Testis (tissue), 3 donors: ENCODE results near the gene PPP1R37. TPM values are rescaled to one million over a fixed set of nuclear protein-coding genes. Genes with fewer than 3 reads are reported as not detected.

Source experiments
- DNase-seq: peaks from one replicate; pipeline ENCODE4 v3.0.0-alpha.2; 2019
- H3K27ac ChIP-seq, 2 donors: fragments of 200-600 bp; sonication (generic); one replicate each; pipeline ENCODE4 v1.5.1; 2019
- H3K27me3 ChIP-seq: fragments of 200-600 bp; sonication (generic); one replicate; pipeline ENCODE4 v1.5.1; 2019
- H3K36me3 ChIP-seq: fragments of 200-600 bp; sonication (generic); one replicate; pipeline ENCODE4 v1.5.1; 2017; ENCODE audit warnings: low read depth; ENCODE audit errors: missing control alignments
- H3K4me1 ChIP-seq: fragments of 200-600 bp; sonication (generic); one replicate; pipeline ENCODE4 v1.5.1; 2019
- H3K4me3 ChIP-seq, 2 donors: fragments of 200-600 bp; sonication (generic); one replicate each; pipeline ENCODE4 v1.5.1; 2017 to 2019
- H3K9me3 ChIP-seq: fragments of 200-600 bp; sonication (generic); one replicate; pipeline ENCODE4 v1.5.1; 2017
- CTCF ChIP-seq, 3 experiments: fragments of 450-650 bp in 2 of 3; fragments of 200-600 bp in 1 of 3; sonication (generic) in 1 of 3; IDR thresholded peaks; one replicate each; pipeline ENCODE4 v1.5.1; 2016 to 2019; ENCODE audit warnings: antibody characterized with exemption in 3 of 3, mild to moderate bottlenecking in 2 of 3, moderate library complexity in 1 of 3
- POLR2A ChIP-seq: fragments of 450-650 bp; IDR thresholded peaks from one replicate; pipeline ENCODE4 v1.6.1; 2017; ENCODE audit warnings: antibody characterized with exemption, mild to moderate bottlenecking, moderate library complexity
- WGBS, 2 donors: methylation state at CpG; one replicate each; pipeline ENCODE4 v1.1.5; 2018; 5-methylcytosine and 5-hydroxymethylcytosine counted together
- intact Hi-C: fragments of 100-400 bp; cut with DNase I; formaldehyde crosslinking; loops from one replicate; pipeline ENCODE4 v1.15.1; 2023; ENCODE audit warnings: low total_unique reads
- polyA plus RNA-seq: library from polyadenylated mRNA; stranded (reverse); fragments of 350-450 nt; fragmentation: Illumina TruSeq; extraction: RNeasy Lipid Tissue Mini Kit (QIAGEN cat#74804); gene quantifications from one replicate; pipeline ENCODE4 v1.2.3, GENCODE V29; 2014; ENCODE audit warnings: low read depth, low replicate concordance; ENCODE audit not compliant: insufficient read depth
- total RNA-seq, 2 donors: library from RNA; depleted of rRNA; stranded (reverse); fragments of >200 nt; gene quantifications; one replicate each; pipeline ENCODE4 v1.2.3, GENCODE V29; 2016

PPP1R37 gene
- total and polyA plus RNA-seq, 3 donors from 2014 or later, result 28.5 to 83.0 (median 82.5) TPM

GRCh38 chr19:45099467-45100191 is 6.7 kb downstream of the PPP1R37 start:
- TF ChIP-seq POLR2A (no peak), CTCF (IDR thresholded peaks at IDR 0.05) (no peak)
- intact Hi-C loops, result no loop called here
- H3K36me3 ChIP-seq, result no peaks in the 10 kb centered on the region
- H3K4me1 ChIP-seq, result peaks cover 85% of the 10 kb centered on the region
- no peaks in the 10 kb centered on the region for H3K27me3 ChIP-seq
- H3K9me3 ChIP-seq, result no peaks in the 10 kb centered on the region
- no peak overlapping the region for H3K27ac ChIP-seq
- WGBS, 2 donors, result 84 to 88% methylated on average over 20 to 25 of the region's 25 CpGs
- no peak overlapping the region for H3K4me3 ChIP-seq
- no peak for DNase-seq

DNA sequence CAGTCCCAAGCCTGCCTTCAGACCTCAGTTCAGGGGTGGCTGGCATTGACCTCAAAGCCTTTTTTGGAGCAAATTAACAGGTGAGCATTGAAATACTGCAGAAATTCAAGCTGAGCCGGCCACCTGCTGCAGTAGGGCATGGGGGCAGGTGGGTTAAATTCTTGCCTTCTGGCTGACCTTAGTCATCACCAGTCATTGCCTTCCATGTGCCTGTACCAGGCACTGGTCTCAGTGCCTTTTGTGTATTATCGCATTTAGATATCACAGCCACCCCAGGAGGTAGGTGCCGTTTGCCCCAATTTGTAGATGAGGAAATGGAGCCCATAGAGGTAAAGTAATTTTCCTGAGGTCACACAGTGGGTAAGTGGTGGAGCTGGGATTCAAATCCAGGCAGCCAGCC is 7.2 kb downstream of the PPP1R37 start:
- Histone ChIP-seq H3K27me3 (no peaks in the 10 kb centered on the region), H3K4me1 (peaks cover 81% of the 10 kb centered on the region), H3K4me3 (no peak overlapping the region), H3K27ac (no peak overlapping the region), H3K9me3 (no peaks in the 10 kb centered on the region), H3K36me3 (no peaks in the 10 kb centered on the region)
- no peak for DNase-seq
- 87 to 90% methylated on average over 3 of the region's 3 CpGs for WGBS, 2 donors
- intact Hi-C loops, result no loop called here
- no peak for TF ChIP-seq POLR2A
- TF ChIP-seq CTCF (IDR thresholded peaks at IDR 0.05), result no peak

GRCh38 chr19:45100846-45101252 is 7.9 kb downstream of the PPP1R37 start:
- no peaks in the 10 kb centered on the region for H3K36me3 ChIP-seq
- intact Hi-C loops, result no loop called here

DNA sequence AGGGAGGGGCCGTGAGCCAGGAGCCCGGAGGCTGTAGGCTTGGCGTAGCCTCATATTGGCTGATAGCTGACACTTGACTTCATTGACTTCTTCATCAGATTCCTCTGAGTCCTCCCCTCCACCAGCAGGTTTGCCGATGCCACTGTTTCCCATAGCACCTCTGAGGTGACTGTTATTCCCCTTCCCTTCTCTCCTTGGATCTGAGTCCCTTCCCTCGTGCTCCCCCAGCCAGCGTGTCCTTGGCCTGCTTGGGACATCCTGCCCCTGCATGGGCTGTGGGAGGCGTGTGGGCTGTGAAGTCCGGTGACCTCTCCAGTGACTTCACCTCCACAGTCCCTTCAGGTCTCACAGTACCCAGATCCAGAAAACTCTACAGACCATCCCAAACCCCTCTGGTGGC is 8.8 kb downstream of the PPP1R37 start:
- TF ChIP-seq POLR2A (no peak), CTCF (IDR thresholded peaks at IDR 0.05) (no peak)
- DNase-seq, result no peak
- intact Hi-C loops, result no loop called here
- Histone ChIP-seq H3K36me3 (no peaks in the 10 kb centered on the region), H3K4me3 (no peak overlapping the region), H3K27me3 (no peaks in the 10 kb centered on the region), H3K27ac (no peak overlapping the region), H3K4me1 (peaks cover 68% of the 10 kb centered on the region), H3K9me3 (no peaks in the 10 kb centered on the region)
- 37 to 67% methylated on average over 8 of the region's 8 CpGs for WGBS, 2 donors

More at GRCh38 chr19:45100846-45101252, 7.9 kb downstream of the PPP1R37 start:
- TF ChIP-seq POLR2A (no peak), CTCF (IDR thresholded peaks at IDR 0.05) (no peak)
- Histone ChIP-seq H3K27ac (no peak overlapping the region), H3K4me1 (peaks cover 75% of the 10 kb centered on the region), H3K9me3 (no peaks in the 10 kb centered on the region), H3K4me3 (no peak overlapping the region), H3K27me3 (no peaks in the 10 kb centered on the region)
- DNase-seq, result no peak
- WGBS, 2 donors, result 68 to 83% methylated on average over 8 of the region's 8 CpGs

GRCh38 chr19:45102481-45102880 is 9.5 kb downstream of the PPP1R37 start:
- intact Hi-C loops, result no loop called here
- no peak for TF ChIP-seq POLR2A
- no peak for TF ChIP-seq CTCF (IDR thresholded peaks at IDR 0.05)
- Histone ChIP-seq H3K27ac (no peak overlapping the region), H3K9me3 (no peaks in the 10 kb centered on the region), H3K27me3 (no peaks in the 10 kb centered on the region), H3K36me3 (no peaks in the 10 kb centered on the region), H3K4me1 (peaks cover 62% of the 10 kb centered on the region), H3K4me3 (no peak overlapping the region)
- no peak for DNase-seq
- 80 to 88% methylated on average over 7 of the region's 7 CpGs for WGBS, 2 donors
